Measurements from ENCODE around the gene OR52E1.

Gene OR52E1

GRCh38 chr11:5115339-5115738, 46.0 kb downstream of the OR52E1 start:
- DNase-seq (ENCODE audit: low spot score) = no peak

DNA sequence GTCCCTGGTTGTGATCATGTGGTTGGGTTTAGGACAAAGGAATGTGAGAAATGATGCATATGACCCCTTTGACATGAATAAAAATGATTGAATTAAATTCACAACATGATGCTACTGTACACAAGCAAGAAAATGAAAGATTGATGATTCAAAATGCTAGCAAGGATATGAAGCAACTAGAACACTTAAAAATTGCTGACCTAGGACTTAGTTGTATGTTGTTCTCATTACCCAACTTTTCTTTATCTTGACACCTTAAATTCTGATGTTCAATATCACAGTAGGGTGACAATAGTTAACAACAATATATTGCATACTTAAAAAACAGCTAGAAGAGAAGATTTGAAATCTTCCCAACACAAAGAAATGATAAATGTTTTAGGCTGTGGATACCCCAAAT, 48.2 kb downstream of the OR52E1 start:
- DNase-seq (ENCODE audit: low spot score) = no peak

- no peak for DNase-seq (ENCODE audit: low spot score)
Measured at GRCh38 chr11:5118893-5119292, 49.5 kb downstream of the OR52E1 start.
